ENCODE measurements around the gene C3orf33. TPM values are rescaled to one million over a fixed set of nuclear protein-coding genes. Genes with fewer than 3 reads are reported as not detected.

The C3orf33 gene
- total RNA-seq, 1 experiment from 2014 or later, result 5.1 TPM

DNA sequence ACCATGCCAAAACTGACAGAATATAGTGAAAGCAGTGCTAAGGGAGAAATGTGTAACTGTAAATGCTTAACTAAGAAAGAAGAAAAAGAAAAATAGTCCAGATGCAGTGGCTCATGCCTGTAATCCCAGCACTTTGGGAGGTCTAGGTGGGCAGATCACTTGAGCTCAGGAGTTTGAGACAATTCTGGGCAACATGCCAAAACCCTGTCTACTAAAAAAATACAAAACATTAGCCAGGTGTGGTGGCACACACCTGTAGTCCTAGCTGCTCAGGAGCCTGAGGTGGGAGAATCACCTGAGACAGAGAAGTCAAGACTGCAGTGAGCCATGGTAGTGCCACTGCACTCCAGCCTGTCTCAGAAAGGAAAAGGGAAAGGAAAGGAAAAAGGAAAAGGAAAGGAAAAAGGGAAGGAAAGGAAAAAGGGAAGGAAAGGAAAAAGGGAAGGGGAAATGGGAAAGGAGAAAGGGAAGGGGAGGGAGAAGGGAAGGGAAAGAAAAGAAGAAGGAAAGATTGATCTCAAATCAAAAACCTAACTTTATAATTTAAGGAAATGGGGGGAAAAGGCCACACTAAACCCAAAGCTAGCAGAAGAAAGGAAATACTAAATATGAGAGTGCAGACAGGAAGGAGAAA, 20.3 kb downstream of the C3orf33 start:
- no peak for DNase-seq (ENCODE audit: low spot score)

- DNase-seq (ENCODE audit: low spot score), result no peak
Observed at GRCh38 chr3:155782390-155782953, 23.6 kb downstream of the C3orf33 start.

DNA sequence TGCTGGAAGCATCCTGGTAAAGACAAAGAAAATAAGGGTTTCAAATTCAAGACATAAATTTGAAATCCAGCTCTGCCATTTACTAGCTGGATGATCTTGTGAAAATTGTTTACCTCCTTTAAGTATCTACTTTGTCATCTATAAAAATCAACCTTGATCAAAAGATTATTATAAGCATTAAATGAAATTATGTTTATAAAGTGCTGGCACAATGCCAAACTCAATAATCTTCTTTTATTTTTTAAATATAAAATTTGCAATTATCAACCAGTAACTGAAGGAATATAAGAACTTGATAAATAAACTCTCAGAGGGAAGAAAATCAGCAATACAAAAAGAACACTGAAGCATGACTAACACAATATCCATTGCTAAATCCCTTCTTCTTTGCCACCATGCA, 25.8 kb downstream of the C3orf33 start:
- no peak for DNase-seq (ENCODE audit: low spot score)

GRCh38 chr3:155778462-155778861, 27.6 kb downstream of the C3orf33 start:
- DNase-seq (ENCODE audit: low spot score), result no peak

DNA sequence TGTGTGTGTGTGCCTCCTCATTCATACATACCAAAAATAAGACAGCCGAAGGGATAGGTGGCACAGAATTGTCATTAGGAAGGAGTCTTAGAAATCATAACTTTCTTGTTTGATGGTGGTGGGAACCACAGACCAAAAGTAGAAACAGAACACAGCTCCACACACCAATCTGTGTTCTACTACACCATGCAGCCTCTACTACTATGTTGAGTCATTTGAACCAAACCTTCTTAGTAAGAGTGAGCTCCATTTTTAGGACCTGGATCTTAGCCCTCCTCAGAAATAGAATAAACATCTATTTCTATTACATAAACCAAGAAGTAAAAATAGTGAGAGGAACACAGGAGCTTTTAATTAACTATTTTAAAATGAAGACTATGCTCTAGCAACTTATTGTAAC, 33.3 kb downstream of the C3orf33 start:
- no peak for DNase-seq (ENCODE audit: low spot score)

DNA sequence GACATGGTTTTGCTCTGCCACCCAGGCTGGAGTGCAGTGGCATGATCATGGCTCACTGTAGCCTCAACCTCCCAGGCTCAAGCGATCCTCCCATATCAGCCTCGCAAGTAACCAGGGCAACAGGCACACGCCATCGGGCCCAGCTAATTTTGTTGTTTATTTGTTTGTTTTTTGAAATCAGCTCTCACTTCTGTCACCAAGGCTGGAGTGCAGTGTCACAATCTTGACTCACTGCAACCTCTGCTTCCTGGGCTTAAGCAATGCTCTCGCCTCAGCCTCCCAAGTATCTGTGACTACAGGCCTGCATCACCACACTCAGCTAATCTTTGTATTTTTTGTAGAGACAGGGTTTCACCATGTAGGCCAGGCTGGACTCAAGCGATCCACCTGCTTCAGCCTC, 35.0 kb downstream of the C3orf33 start:
- no peak for DNase-seq (ENCODE audit: low spot score)

DNA sequence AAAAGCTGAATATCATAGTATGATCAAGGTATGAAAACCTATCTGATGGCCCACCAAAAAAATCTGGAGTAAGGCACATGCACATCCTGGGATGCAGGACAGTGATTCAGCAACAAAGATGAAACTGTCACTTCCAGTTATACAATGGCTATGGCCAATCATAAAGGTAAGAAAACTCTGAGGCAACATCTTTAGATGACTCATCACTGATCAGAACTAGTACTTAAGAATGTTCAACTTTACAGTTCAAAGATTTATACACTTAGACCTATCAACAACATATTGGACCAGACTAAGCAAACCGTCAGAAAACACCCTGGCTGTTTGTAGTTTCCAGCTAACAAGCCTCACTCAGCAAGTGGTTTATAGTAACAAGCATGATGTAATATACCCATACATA, 39.9 kb downstream of the C3orf33 start:
- DNase-seq (ENCODE audit: low spot score), result no peak

DNA sequence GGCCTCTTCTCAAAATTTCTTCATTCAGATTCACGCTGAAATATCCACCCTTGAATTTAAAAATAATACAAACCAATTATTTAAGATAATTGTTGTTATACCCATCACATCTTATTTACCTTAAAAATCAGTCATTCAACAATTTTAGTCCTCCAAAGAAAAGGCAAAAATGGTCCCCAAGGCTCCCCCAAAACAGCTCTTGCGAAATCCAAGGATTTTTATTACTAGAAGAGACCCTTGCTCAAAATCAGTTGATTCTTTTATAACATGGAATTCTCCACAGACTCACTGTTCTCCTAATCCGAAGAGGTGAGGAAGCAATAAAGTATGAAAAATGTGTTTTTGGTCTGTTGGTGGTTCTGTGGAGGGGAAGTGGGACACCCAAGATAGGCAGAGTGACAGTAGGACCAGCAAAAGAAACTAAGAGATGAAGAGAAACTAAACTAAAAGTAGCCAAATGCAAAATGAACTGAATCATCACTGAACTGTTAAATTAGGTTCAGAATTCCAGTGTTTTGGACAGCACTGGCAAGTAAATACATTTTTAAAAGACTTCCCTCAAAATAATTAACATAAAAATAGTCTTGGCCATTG, 42.1 kb downstream of the C3orf33 start:
- no peak for DNase-seq (ENCODE audit: low spot score)

GRCh38 chr3:155760653-155761052, 45.4 kb downstream of the C3orf33 start:
- no peak for DNase-seq (ENCODE audit: low spot score)

GRCh38 chr3:155757577-155757976, 48.5 kb downstream of the C3orf33 start:
- DNase-seq (ENCODE audit: low spot score), result no peak

DNA sequence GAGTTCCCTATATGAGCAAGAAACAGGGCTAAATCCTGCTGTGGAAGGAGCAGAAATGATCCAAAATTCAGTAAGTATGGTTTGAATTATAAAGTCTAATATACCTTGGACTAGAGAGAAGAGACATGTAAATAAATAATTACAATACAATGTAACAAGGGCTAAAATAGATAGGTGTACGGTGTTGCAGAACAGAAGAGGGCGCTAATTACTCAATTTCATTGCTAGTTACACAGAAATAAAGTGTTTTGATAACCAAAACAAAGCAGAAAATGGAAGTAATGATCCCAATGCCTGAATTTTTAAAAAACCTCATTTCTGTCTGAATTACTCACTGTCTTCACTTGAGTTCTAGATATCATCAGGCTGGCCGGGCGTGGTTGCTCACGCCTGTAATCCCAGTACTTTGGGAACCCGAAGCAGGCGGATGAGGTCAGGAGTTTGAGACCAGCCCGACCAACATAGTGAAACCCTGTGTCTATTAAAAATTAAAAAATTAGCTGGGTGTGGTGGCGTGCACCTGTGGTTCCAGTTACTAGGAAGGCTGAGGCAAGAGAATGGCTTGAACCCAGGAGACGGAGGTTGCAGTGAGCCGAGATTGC, 52.9 kb downstream of the C3orf33 start:
- no peak for DNase-seq (ENCODE audit: low spot score)

DNA sequence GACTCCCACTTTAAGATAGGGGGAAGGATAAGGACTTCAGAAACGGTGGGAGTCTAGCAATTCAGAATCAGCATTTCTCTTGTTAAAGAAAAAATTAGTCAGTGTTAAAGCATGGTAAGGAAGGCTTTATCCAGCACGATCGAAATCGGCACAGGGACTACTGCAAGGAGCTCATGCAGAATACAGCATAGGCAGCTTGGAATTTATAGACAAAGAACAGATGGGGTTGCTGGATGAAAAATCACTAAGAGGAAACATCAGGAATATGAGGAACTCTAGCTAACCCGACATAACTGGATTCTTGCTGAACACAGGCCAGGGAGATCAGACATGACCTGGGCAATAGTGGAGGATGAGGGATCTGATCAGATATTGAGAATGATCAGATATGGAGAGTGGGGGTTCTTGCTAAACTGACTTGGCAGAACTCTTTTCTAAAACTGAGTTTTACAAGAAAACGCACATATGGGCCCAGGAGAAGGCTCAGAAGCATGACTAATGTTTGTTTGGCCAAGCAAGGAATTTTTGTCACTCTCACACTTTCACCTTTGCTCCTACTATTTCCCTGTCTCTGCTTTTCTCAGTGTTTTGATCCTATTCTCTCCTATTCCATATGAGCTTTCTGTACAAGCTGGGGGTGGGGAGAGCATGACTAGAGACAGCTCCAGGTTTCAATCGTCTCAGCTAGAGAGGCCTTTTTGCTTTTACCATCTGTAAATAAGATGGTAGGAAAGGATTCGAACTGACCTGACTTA, 57.3 kb downstream of the C3orf33 start:
- no peak for DNase-seq (ENCODE audit: low spot score)

GRCh38 chr3:155747946-155748290, 58.2 kb downstream of the C3orf33 start:
- no peak for DNase-seq (ENCODE audit: low spot score)

DNA sequence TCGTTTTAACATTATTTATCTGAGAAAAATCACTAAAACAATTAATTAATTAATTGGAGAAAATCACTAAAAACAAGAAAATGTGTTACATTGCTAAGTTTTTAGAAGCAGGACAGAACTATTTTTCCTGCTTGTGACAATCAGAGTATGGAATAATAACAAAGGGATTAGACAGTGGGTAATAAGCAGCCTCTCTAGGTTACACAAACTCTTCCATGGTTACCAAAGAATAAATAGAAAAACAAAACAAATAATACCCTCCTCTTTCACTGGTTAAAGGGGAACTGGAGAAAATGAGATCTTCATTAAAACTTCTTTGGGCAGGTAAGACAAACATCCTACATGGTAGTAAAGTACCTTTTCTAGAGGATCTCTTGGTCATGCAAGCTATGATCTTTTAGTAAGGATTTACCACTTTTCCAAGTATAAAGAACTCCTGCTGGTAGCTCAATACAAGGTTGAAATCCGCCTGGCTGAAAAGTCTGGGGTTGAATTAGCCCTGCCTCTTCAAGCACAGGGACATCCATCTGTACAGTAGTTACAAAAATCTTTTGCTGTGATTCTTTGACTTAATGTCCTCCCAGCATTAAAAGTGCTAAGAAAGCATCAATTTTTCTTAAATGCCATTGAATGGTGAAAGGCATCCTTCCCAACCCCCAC, 58.7 kb downstream of the C3orf33 start:
- DNase-seq (ENCODE audit: low spot score), result no peak

GRCh38 chr3:155746703-155747102, 59.4 kb downstream of the C3orf33 start:
- DNase-seq (ENCODE audit: low spot score), result no peak

- DNase-seq (ENCODE audit: low spot score), result peak; percentile 35
Observed at GRCh38 chr3:155745795-155746550, 60.1 kb downstream of the C3orf33 start.

- peak; percentile 61 for DNase-seq (ENCODE audit: low spot score)
Observed at GRCh38 chr3:155744626-155745324, 61.3 kb downstream of the C3orf33 start, which contains the start of gene PLCH1. PLCH1 (minus strand) TSS chr3:155745071; CDS start chr3:155704224, 40,847 bp downstream.

DNA sequence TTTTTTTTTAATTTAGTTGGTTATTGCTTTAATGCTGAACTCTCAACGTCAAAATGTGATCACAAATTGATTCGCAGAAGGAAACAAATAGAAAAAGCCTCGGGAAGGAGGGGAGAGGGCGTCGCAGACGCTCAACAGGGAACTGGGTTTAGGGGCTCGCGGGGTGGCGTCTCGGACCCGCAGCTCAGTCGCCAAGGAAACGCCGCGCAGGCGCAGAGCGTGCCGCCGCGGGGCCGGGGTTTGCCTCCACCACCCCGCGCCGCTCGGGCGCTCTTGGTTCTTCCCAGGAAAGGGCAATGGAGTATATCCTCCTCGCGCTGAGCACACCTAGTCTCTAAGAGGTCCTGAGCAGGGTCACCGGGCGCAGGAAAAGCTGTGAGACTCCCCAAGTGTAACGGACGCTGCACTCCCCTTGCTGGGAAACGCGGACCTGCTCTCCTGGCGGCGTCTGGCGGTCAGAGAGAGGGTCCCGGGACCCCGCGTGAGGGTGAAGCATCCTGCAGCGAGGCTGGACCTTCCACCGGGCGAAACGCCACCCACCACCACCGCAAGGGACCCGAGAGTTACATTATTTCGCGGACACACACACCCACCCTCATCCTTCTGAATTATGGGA, 62.0 kb downstream of the C3orf33 start:
- DNase-seq (ENCODE audit: low spot score), result peak; percentile 24

GRCh38 chr3:155743606-155744005, 62.5 kb downstream of the C3orf33 start:
- DNase-seq (ENCODE audit: low spot score), result no peak

GRCh38 chr3:155742349-155742965, 63.6 kb downstream of the C3orf33 start:
- DNase-seq (ENCODE audit: low spot score), result no peak
